H1 (cell line): ENCODE measurements around the gene DDOST. TPM values are rescaled to one million over a fixed set of nuclear protein-coding genes. Genes with fewer than 3 reads are reported as not detected.

ENCODE experiments used
- CTCF ChIA-PET: fragments of 300-600 bp; sonication (Branson Sonifier 250); formaldehyde crosslinking; loops from one replicate; lab custom pipeline; 2021; ENCODE audit not compliant: partially characterized antibody; lab: Charles Lee
- POLR2A ChIA-PET: fragments of 300-600 bp; sonication (Branson Sonifier 250); formaldehyde crosslinking; loops from one replicate; lab custom pipeline; 2021; ENCODE audit warnings: inconsistent platforms; ENCODE audit not compliant: partially characterized antibody; lab: Charles Lee
- DNase-seq, 2 experiments: peaks; one replicate each; pipeline versions ENCODE4 v3.0.0 to v3.0.0-alpha.2; 2010 to 2022; ENCODE audit warnings: low spot score in 2 of 2, low read depth in 1 of 2, mixed read lengths in 1 of 2
- FAIRE-seq: peaks from 2 replicates; lab custom pipeline; 2011; peaks lifted over from hg19 to GRCh38; lab: Jason Lieb, UNC
- H2AFZ ChIP-seq: 2 replicates; pipeline ENCODE4 v1.8.1; 2012; ENCODE audit warnings: low read length, inconsistent platforms
- H2AK5ac ChIP-seq: 2 replicates; pipeline ENCODE4 v1.6.1; 2013; ENCODE audit warnings: low read depth, low read length
- H2BK120ac ChIP-seq: replicated peaks from 2 replicates; pipeline ENCODE3; 2013; ENCODE audit warnings: low read depth, low read length, inconsistent platforms
- H2BK12ac ChIP-seq: 2 replicates; pipeline ENCODE4 v1.6.1; 2013; ENCODE audit warnings: low read depth, low read length
- H2BK15ac ChIP-seq: 2 replicates; pipeline ENCODE4 v1.6.1; 2013; ENCODE audit warnings: low read length
- H2BK20ac ChIP-seq: 2 replicates; pipeline ENCODE4 v1.6.1; 2013; ENCODE audit warnings: low read length
- H2BK5ac ChIP-seq: 2 replicates; pipeline ENCODE4 v1.6.1; 2013; ENCODE audit warnings: low read depth, low read length
- H3K14ac ChIP-seq: 2 replicates; pipeline ENCODE4 v1.6.1; 2013; ENCODE audit warnings: inconsistent platforms; ENCODE audit not compliant: insufficient read length
- H3K18ac ChIP-seq: 2 replicates; pipeline ENCODE4 v1.6.1; 2013; ENCODE audit warnings: low read length; ENCODE audit errors: extremely low read depth
- H3K23ac ChIP-seq: 2 replicates; pipeline ENCODE4 v1.6.1; 2013; ENCODE audit warnings: inconsistent platforms; ENCODE audit not compliant: insufficient read length
- H3K23me2 ChIP-seq: 2 replicates; pipeline ENCODE4 v1.6.1; 2013; ENCODE audit warnings: low read depth, low read length
- H3K27ac ChIP-seq: 2 replicates; pipeline ENCODE4 v1.6.1; 2011; ENCODE audit warnings: low read depth, low read length, inconsistent platforms
- H3K27me3 ChIP-seq, 4 experiments: replicated peaks in 1 of 4; 1 replicate in 1 of 4; 2 replicates in 3 of 4; pipeline versions ENCODE4 v1.6.1 to v1.8.1; 2011 to 2013; ENCODE audit warnings: low read length in 3 of 4, mild to moderate bottlenecking in 3 of 4, inconsistent platforms in 2 of 4, mixed read lengths in 2 of 4, moderate library complexity in 1 of 4; ENCODE audit not compliant: control insufficient read depth in 3 of 4, insufficient read depth in 3 of 4; ENCODE audit errors: extremely low read depth in 1 of 4
- H3K36me3 ChIP-seq, 4 experiments: 2 replicates each; pipeline versions ENCODE4 v1.6.1 to v1.8.1; 2011 to 2013; ENCODE audit warnings: mild to moderate bottlenecking in 4 of 4, low read length in 3 of 4, moderate library complexity in 2 of 4, control low read depth in 1 of 4, inconsistent platforms in 1 of 4; ENCODE audit not compliant: insufficient read depth in 4 of 4, control insufficient read depth in 2 of 4
- H3K4ac ChIP-seq: replicated peaks from 2 replicates; pipeline ENCODE3; 2013; ENCODE audit warnings: low read length, low read depth, mixed read lengths, inconsistent platforms; ENCODE audit not compliant: insufficient read length
- H3K4me1 ChIP-seq, 4 experiments: replicated peaks in 1 of 4; 1 replicate in 1 of 4; 2 replicates in 3 of 4; pipeline versions ENCODE4 v1.6.1 to v1.8.1; 2011 to 2013; ENCODE audit warnings: low read length in 3 of 4, inconsistent platforms in 2 of 4, mixed read lengths in 1 of 4; ENCODE audit not compliant: insufficient read depth in 4 of 4, control insufficient read depth in 3 of 4
- H3K4me2 ChIP-seq, 2 experiments: 2 replicates each; pipeline versions ENCODE4 v1.6.1 to v1.8.1; 2011 to 2013; ENCODE audit warnings: low read depth in 2 of 2, low read length in 2 of 2, control low read depth in 1 of 2, inconsistent platforms in 1 of 2, mild to moderate bottlenecking in 1 of 2; ENCODE audit not compliant: insufficient read depth in 1 of 2
- H3K4me3 ChIP-seq, 4 experiments: fragments of 200-600, 300-600 bp in 1 of 4; sonication (generic), shearing (Covaris generic), sonication (Bioruptor Twin) in 1 of 4; 2 replicates each; pipeline versions ENCODE4 v1.5.1 to v1.8.1; 2011 to 2016; ENCODE audit warnings: low read length in 4 of 4, low read depth in 3 of 4, control low read depth in 2 of 4, inconsistent platforms in 2 of 4, mild to moderate bottlenecking in 2 of 4, mixed read lengths in 1 of 4, moderate library complexity in 1 of 4; ENCODE audit not compliant: insufficient read depth in 2 of 4; ENCODE audit errors: extremely low read depth in 1 of 4
- H3K56ac ChIP-seq: replicated peaks from 2 replicates; pipeline ENCODE3; 2013; ENCODE audit warnings: low read depth, mild to moderate bottlenecking, mixed read lengths, low read length, inconsistent platforms; ENCODE audit not compliant: insufficient read length
- H3K79me1 ChIP-seq: 2 replicates; pipeline ENCODE4 v1.6.1; 2013; ENCODE audit warnings: low read depth, low read length, control low read depth
- H3K79me2 ChIP-seq, 2 experiments: 2 replicates each; pipeline versions ENCODE4 v1.6.1 to v1.8.1; 2012 to 2013; ENCODE audit warnings: low read length in 2 of 2, mild to moderate bottlenecking in 2 of 2, inconsistent platforms in 1 of 2; ENCODE audit not compliant: insufficient read depth in 2 of 2, control insufficient read depth in 1 of 2
- H3K9ac ChIP-seq, 4 experiments: replicated peaks in 1 of 4; 1 replicate in 1 of 4; 2 replicates in 3 of 4; pipeline versions ENCODE4 v1.6.1 to v1.8.1; 2011 to 2013; ENCODE audit warnings: low read depth in 3 of 4, low read length in 3 of 4, control low read depth in 2 of 4, mild to moderate bottlenecking in 2 of 4, moderate library complexity in 2 of 4, inconsistent platforms in 1 of 4; ENCODE audit errors: extremely low read depth in 1 of 4
- H3K9me3 ChIP-seq, 2 experiments: 2 replicates each; pipeline versions ENCODE4 v1.6.1 to v1.8.1; 2012 to 2013; ENCODE audit warnings: mild to moderate bottlenecking in 2 of 2, moderate library complexity in 2 of 2, control low read depth in 1 of 2, inconsistent platforms in 1 of 2, low read depth in 1 of 2, low read length in 1 of 2, mixed read lengths in 1 of 2; ENCODE audit not compliant: insufficient read depth in 2 of 2
- H4K20me1 ChIP-seq, 2 experiments: replicated peaks in 1 of 2; 2 replicates each; pipeline versions ENCODE3 to v1.8.1; 2011 to 2013; ENCODE audit warnings: inconsistent platforms in 2 of 2, low read length in 2 of 2, mild to moderate bottlenecking in 1 of 2; ENCODE audit not compliant: insufficient read depth in 2 of 2, control insufficient read depth in 1 of 2
- H4K5ac ChIP-seq: 2 replicates; pipeline ENCODE4 v1.6.1; 2013; ENCODE audit warnings: low read length, low read depth, mixed read lengths, inconsistent platforms; ENCODE audit not compliant: insufficient read length
- H4K8ac ChIP-seq: 2 replicates; pipeline ENCODE4 v1.8.0; 2013; ENCODE audit warnings: mild to moderate bottlenecking, moderate library complexity, low read length, inconsistent platforms; ENCODE audit not compliant: insufficient read depth; ENCODE audit errors: extremely low read depth
- H4K91ac ChIP-seq: replicated peaks from 2 replicates; pipeline ENCODE3; 2013; ENCODE audit warnings: low read length, mixed read lengths, inconsistent platforms; ENCODE audit not compliant: insufficient read length
- CBX8 ChIP-seq: fragments of 300-800, 300-1000 bp; sonication (generic); IDR thresholded peaks from 2 replicates; pipeline ENCODE4 v1.7.1; 2016; ENCODE audit warnings: low read depth, low read length, borderline replicate concordance
- EZH2 ChIP-seq: fragments of 200-600 bp; sonication (generic); IDR thresholded peaks from 2 replicates; pipeline ENCODE4 v1.7.1; 2012; ENCODE audit warnings: low read depth, mild to moderate bottlenecking, moderate library complexity, low read length, inconsistent platforms; ENCODE audit not compliant: severe bottlenecking
- HDAC6 ChIP-seq: IDR thresholded peaks from one replicate; pipeline ENCODE4 v1.7.1; 2012; ENCODE audit warnings: low read depth, mild to moderate bottlenecking, inconsistent platforms, low read length, moderate library complexity
- POLR2AphosphoS5 ChIP-seq: IDR thresholded peaks from 2 replicates; pipeline ENCODE4 v1.6.1; 2011; ENCODE audit warnings: low read depth, low read length
- YY1 ChIP-seq: IDR thresholded peaks from 2 replicates; pipeline ENCODE4 v1.6.1; 2011; ENCODE audit warnings: low read depth, mild to moderate bottlenecking, low read length
- WGBS, 2 experiments: shearing (Covaris generic) in 1 of 2; methylation state at CpG; one replicate each; pipeline versions ENCODE4 v1.1.6 to v1.1.7; 2013 to 2015; ENCODE audit warnings: low lambda C conversion rate in 2 of 2, mixed read lengths in 2 of 2, inconsistent platforms in 1 of 2, low coverage in 1 of 2, missing lambda C conversion rate in 1 of 2; ENCODE audit not compliant: insufficient replicate concordance in 2 of 2, insufficient coverage in 1 of 2, insufficient read length in 1 of 2; ENCODE audit errors: extremely low coverage in 1 of 2, missing lambda C conversion rate in 1 of 2; 5-methylcytosine and 5-hydroxymethylcytosine counted together
- polyA plus RNA-seq, 7 experiments: library from polyadenylated mRNA; depleted of rRNA in 3 of 7; stranded (reverse) in 5 of 7; unstranded in 2 of 7; fragments of >200 nt in 5 of 7; fragments of 200-250 nt in 2 of 7; gene quantifications; 1 replicate in 5 of 7; 2 replicates in 1 of 7; 4 replicates in 1 of 7; pipeline versions ENCODE4 v1.2.1 to v1.2.3, GENCODE V29; 2011 to 2013; ENCODE audit warnings: missing spikeins in 2 of 7, mixed read lengths in 2 of 7
- total RNA-seq: library from RNA; stranded (reverse); fragmentation: NEBNext Ultra II Directional; extraction: Animal tissue kit (Norgen Biotek cat#: 25700); gene quantifications from 2 replicates; pipeline ENCODE4 v1.2.1, GENCODE V29; 2021

DDOST gene
- total and polyA plus RNA-seq, 2 of the 8 experiments (the other 6 are each of a cell fraction or from before 2014, with no cell fraction given): 253 to 336 TPM

DNA sequence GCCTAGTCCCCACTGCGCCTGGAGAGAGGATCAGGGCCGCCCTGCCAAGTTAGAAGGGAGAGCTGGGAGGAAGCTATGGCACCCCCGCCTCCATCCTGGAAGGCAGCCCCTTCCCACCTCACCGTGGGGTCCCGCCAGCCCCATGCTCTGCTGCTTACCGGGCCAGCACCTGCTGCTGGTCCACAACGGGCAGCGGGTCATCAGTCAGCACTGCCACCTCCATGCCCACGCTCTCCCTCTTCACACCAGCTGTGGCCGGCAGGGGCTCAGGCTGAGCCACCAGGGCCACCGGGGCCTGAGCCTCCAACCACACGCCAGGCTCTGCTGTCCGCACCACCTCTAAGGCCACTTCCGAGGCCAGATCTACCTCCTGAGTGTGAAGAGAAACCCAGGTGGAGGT is 23.5 kb upstream of the DDOST start:
- H3K14ac ChIP-seq: no peak overlapping the region
- H3K79me1 ChIP-seq: no peaks in the 10 kb centered on the region
- peaks cover 0 to 4% (median 0%) of the 10 kb centered on the region in 4 experiments; a peak in 1 of 8 replicates for H3K36me3 ChIP-seq
- no peak overlapping the region for H2AFZ ChIP-seq
- no peak overlapping the region for H3K4me3 ChIP-seq
- no peak overlapping the region for H2BK120ac ChIP-seq
- H3K27ac ChIP-seq: no peak overlapping the region
- H3K23ac ChIP-seq: no peak overlapping the region
- H3K56ac ChIP-seq: no peak overlapping the region
- H3K23me2 ChIP-seq: no peaks in the 10 kb centered on the region
- ChIA-PET POLR2A (interaction anchor here (2.2 kb wide), 1 partner anchor 11 kb away, joined by 9 read pairs; no protein-coding TSS in a partner anchor), CTCF (interaction anchor here (0.6 to 2.2 kb wide), 3 partner anchors 11 to 816 kb away, joined by 3 to 6 read pairs (median 4); no protein-coding TSS in a partner anchor)
- no peak overlapping the region for H2BK20ac ChIP-seq
- no peak overlapping the region for H3K4ac ChIP-seq
- H2AK5ac ChIP-seq: no peak overlapping the region
- FAIRE-seq (no peak), DNase-seq (no peak)
- H2BK15ac ChIP-seq: no peak overlapping the region
- no peak overlapping the region for H2BK5ac ChIP-seq
- WGBS, 2 experiments: 95% methylated on average over 9 of the region's 14 CpGs; no CpG with 5 or more reads in 1 of the 2 experiments
- no peaks in the 10 kb centered on the region; a peak in 1 of 7 replicates for H3K27me3 ChIP-seq
- no peak overlapping the region for H3K9ac ChIP-seq
- H3K18ac ChIP-seq: no peak overlapping the region
- H3K9me3 ChIP-seq: no peaks in the 10 kb centered on the region
- no peak overlapping the region for H4K5ac ChIP-seq
- H4K8ac ChIP-seq: no peak overlapping the region
- no peak overlapping the region for H3K4me2 ChIP-seq
- H3K79me2 ChIP-seq: no peaks in the 10 kb centered on the region
- H2BK12ac ChIP-seq: no peak overlapping the region
- no peaks in the 10 kb centered on the region for H4K20me1 ChIP-seq
- no peaks in the 10 kb centered on the region; a peak in 1 of 7 replicates for H3K4me1 ChIP-seq
- H4K91ac ChIP-seq: no peak overlapping the region
- TF ChIP-seq YY1: no peak
- no peak for TF ChIP-seq CBX8
- no peak for TF ChIP-seq POLR2AphosphoS5
- TF ChIP-seq EZH2: no peak
- TF ChIP-seq HDAC6: no peak
